HepG2 (cell line): Measurements from ENCODE around the gene ZNF195. TPM values are rescaled to one million over a fixed set of nuclear protein-coding genes. Genes with fewer than 3 reads are reported as not detected.

ENCODE experiments used
- ATAC-seq: fragments of 200-7000 bp; cut with Tn5 transposase; 3 replicates; pipeline ENCODE4 v1.9.1; 2020; ENCODE audit warnings: mild to moderate bottlenecking, moderate library complexity
- BruUV-seq: library from RNA; stranded (reverse); fragments of 400-500 nt; replicated peaks from 2 replicates; lab custom pipeline; 2021; lab: Mats Ljungman, UMichigan
- CTCF ChIA-PET: fragments of 300-600 bp; formaldehyde crosslinking; extraction: SDS; loops from one replicate; lab custom pipeline; 2021; ENCODE audit warnings: low total read pairs, inconsistent platforms, low intra/inter-chr PET ratio; lab: Yijun Ruan, JAX
- POLR2A ChIA-PET: fragments of 350-600 bp; sonication (Branson Sonifier 250); formaldehyde crosslinking; loops from one replicate; lab custom pipeline; 2020; ENCODE audit warnings: antibody characterized with exemption, inconsistent platforms; lab: Yijun Ruan, JAX
- DNase-seq: peaks from one replicate; pipeline ENCODE4 v3.0.0-alpha.2; 2015; ENCODE audit warnings: low spot score
- FAIRE-seq: peaks from 3 replicates; lab custom pipeline; 2011; peaks lifted over from hg19 to GRCh38; lab: Jason Lieb, UNC
- H2AFZ ChIP-seq: one replicate; pipeline ENCODE4 v1.6.1; 2011; ENCODE audit warnings: low read length, inconsistent platforms
- H3K27ac ChIP-seq: fragments of 300-600 bp; 3 replicates; pipeline ENCODE4 v1.8.0; 2011; ENCODE audit warnings: mixed run types, mild to moderate bottlenecking, mixed read lengths, low read length, inconsistent platforms; ENCODE audit not compliant: insufficient read depth; ENCODE audit errors: extremely low read length
- H3K27me3 ChIP-seq, 2 experiments: fragments of 200-600 bp in 1 of 2; 2 replicates in 1 of 2; 3 replicates in 1 of 2; pipeline versions ENCODE4 v1.6.0 to v1.8.0; 2011; ENCODE audit warnings: low read length in 2 of 2, mild to moderate bottlenecking in 2 of 2, moderate library complexity in 2 of 2, inconsistent platforms in 1 of 2; ENCODE audit not compliant: insufficient read depth in 2 of 2, control insufficient read depth in 1 of 2
- H3K36me3 ChIP-seq, 2 experiments: fragments of 200-600 bp in 1 of 2; replicated peaks in 1 of 2; 2 replicates in 1 of 2; 3 replicates in 1 of 2; pipeline versions ENCODE4 v1.5.1 to v1.8.0; 2011; ENCODE audit warnings: low read length in 2 of 2, inconsistent platforms in 1 of 2; ENCODE audit not compliant: insufficient read depth in 2 of 2, control insufficient read depth in 1 of 2
- H3K4me1 ChIP-seq: 2 replicates; pipeline ENCODE4 v1.5.1; 2012; ENCODE audit warnings: low read length, inconsistent platforms; ENCODE audit not compliant: insufficient read depth
- H3K4me2 ChIP-seq: 2 replicates; pipeline ENCODE4 v1.6.0; 2011; ENCODE audit warnings: low read depth, low read length, inconsistent platforms
- H3K4me3 ChIP-seq, 3 experiments: fragments of 200-600 bp in 1 of 3; sonication (generic), shearing (Covaris generic) in 1 of 3; replicated peaks in 1 of 3; 2 replicates each; pipeline ENCODE4 v1.5.1; 2011 to 2016; ENCODE audit warnings: low read length in 3 of 3, inconsistent platforms in 2 of 3, low read depth in 2 of 3, mild to moderate bottlenecking in 2 of 3, control low read depth in 1 of 3, mixed read lengths in 1 of 3; ENCODE audit not compliant: insufficient read depth in 1 of 3
- H3K79me2 ChIP-seq: one replicate; pipeline ENCODE4 v1.6.1; 2011; ENCODE audit warnings: low read length, inconsistent platforms; ENCODE audit not compliant: insufficient read depth
- H3K9ac ChIP-seq: 2 replicates; pipeline ENCODE4 v1.6.0; 2011; ENCODE audit warnings: mild to moderate bottlenecking, low read depth, low read length, inconsistent platforms; ENCODE audit not compliant: insufficient read depth
- H3K9me3 ChIP-seq: 2 replicates; pipeline ENCODE4 v1.5.1; 2012; ENCODE audit warnings: mild to moderate bottlenecking, low read length
- H4K20me1 ChIP-seq: 2 replicates; pipeline ENCODE4 v1.6.0; 2011; ENCODE audit warnings: inconsistent platforms, mild to moderate bottlenecking, low read length, moderate library complexity; ENCODE audit not compliant: insufficient read depth
- ATAD3A ChIP-seq: sonication (generic); formaldehyde crosslinking; IDR thresholded peaks from 2 replicates; pipeline ENCODE4 v1.4.0; 2020; ENCODE audit warnings: missing genetic modification reagents
- SSRP1 ChIP-seq: IDR thresholded peaks from 2 replicates; pipeline ENCODE4 v1.6.1; 2016; ENCODE audit warnings: control low read depth
- ZBTB7A ChIP-seq: sonication (generic); formaldehyde crosslinking; IDR thresholded peaks from 2 replicates; pipeline ENCODE4 v1.8.0; 2022; ENCODE audit warnings: mild to moderate bottlenecking, missing genetic modification reagents
- ZNF274 ChIP-seq: sonication (generic); formaldehyde crosslinking; IDR thresholded peaks from 2 replicates; pipeline ENCODE4 v1.5.1; 2020; ENCODE audit warnings: mild to moderate bottlenecking, missing genetic modification reagents
- WGBS: methylation state at CpG from one replicate; pipeline ENCODE4 v1.1.6; 2017; ENCODE audit warnings: low lambda C conversion rate; 5-methylcytosine and 5-hydroxymethylcytosine counted together
- in situ Hi-C: cut with HindIII; loops from 2 replicates; pipeline ENCODE4 v1.10.0; 2017; ENCODE audit warnings: low pct_unique_long_range_greater_than_20kb; ENCODE audit not compliant: extremely low pct_ligation_motif_present
- intact Hi-C: fragments of 100-400 bp; cut with micrococcal nuclease; formaldehyde crosslinking; loops from one replicate; pipeline ENCODE4 v1.10.0; 2022; ENCODE audit not compliant: unreplicated experiment
- polyA plus RNA-seq, 8 experiments: library from polyadenylated mRNA; depleted of rRNA in 3 of 8; stranded (reverse) in 7 of 8; unstranded in 1 of 8; fragments of >200 nt; fragmentation: Illumina TruSeq in 4 of 8; extraction: Trizol in 4 of 8; gene quantifications; 2 replicates each; pipeline versions ENCODE4 v1.2.1 to v1.2.3, GENCODE V29; 2011 to 2016; ENCODE audit warnings: low read depth in 4 of 8, missing spikeins in 1 of 8, mixed read lengths in 1 of 8; ENCODE audit not compliant: insufficient read depth in 1 of 8
- total RNA-seq, 5 experiments: library from RNA; depleted of rRNA; stranded (reverse); fragments of >200 nt; fragmentation: Illumina TruSeq; extraction: Trizol; gene quantifications; 2 replicates each; pipeline ENCODE4 v1.2.3, GENCODE V29; 2016; ENCODE audit warnings: low read depth in 1 of 5
- TF ChIP-seq, protein P1 (sequence below): sonication (generic); formaldehyde crosslinking; conservative IDR thresholded peaks from 2 replicates; pipeline ENCODE4 v1.8.0; 2022; ENCODE audit warnings: low read depth, missing genetic modification reagents

The ZNF195 gene
- total and polyA plus RNA-seq, 2 of the 13 experiments (the other 11 are each of a cell fraction or from before 2014, with no cell fraction given): 17.3 to 31.4 TPM

DNA sequence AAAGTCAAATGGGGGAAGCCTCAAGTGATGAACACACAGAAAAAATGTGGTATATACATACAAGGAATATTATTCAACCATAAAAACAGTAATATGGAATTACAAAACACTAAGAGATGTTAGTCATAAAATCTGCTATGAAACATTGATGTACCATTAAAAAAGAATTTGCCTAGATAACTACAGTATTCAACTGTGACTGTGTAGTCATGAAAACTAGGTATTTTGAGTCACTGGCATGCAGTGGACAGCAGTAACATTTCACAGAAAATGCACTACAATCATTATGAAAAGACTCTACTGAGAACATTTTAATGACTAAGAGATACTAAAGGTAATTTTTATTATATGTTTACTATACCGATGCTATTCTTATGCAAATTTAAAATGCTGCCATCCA, 11.7 kb downstream of the ZNF195 start:
- peaks cover 21 to 88% of the 10 kb centered on the region in 2 experiments for H3K36me3 ChIP-seq
- H3K27me3 ChIP-seq: no peaks in the 10 kb centered on the region
- CTCF ChIA-PET: no interaction called here
- no peak overlapping the region for H2AFZ ChIP-seq
- H3K9me3 ChIP-seq: peaks cover 33% of the 10 kb centered on the region
- H3K27ac ChIP-seq: no peak overlapping the region
- no peaks in the 10 kb centered on the region for H4K20me1 ChIP-seq
- POLR2A ChIA-PET: no interaction called here
- H3K4me2 ChIP-seq: no peak overlapping the region
- H3K9ac ChIP-seq: no peak overlapping the region
- DNase-seq (no peak), ATAC-seq (no peak), FAIRE-seq (no peak)
- 94% methylated on average over 1 of the region's 1 CpG for WGBS
- peaks cover 9% of the 10 kb centered on the region for H3K79me2 ChIP-seq
- intact Hi-C loops (no loop called here), in situ Hi-C loops (no loop called here)
- no peak overlapping the region for H3K4me3 ChIP-seq
- H3K4me1 ChIP-seq: no peaks in the 10 kb centered on the region
- no peak for TF ChIP-seq ATAD3A (CRISPR knock-in tag)
- BruUV-seq: no TSS peak

DNA sequence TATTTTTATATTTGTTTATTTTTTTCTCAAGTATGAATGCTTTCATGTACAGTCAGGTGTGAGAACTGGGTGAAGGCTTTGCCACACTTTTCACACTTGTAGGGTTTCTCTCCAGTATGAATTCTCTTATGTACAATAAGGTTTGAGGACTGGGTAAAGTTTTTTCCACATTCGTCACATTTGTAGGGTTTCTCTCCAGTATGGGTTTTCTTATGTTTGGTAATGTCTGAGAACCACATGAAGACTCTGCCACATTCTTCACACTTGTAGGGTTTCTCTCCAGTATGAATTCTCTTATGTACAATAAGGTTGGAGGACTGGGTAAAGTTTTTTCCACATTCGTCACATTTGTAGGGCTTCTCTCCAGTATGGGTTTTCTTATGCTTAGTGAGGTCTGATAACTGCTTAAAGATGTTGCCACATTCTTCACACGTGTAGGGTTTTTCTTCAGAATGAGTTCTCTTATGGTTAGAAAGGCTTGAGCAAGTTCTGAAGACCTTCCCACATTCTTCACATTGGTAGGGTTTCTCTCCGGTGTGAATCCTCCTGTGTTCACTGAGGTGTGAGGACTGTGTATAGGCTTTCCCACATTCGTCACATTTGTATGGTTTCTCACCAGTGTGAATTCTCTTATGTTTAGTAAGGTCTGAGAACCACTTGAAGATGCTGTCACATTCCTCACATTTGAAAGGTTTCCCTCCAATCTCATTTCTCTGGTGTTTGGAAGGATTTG, 19.7 kb downstream of the ZNF195 start:
- in situ Hi-C loops (no loop called here), intact Hi-C loops (no loop called here)
- no peak overlapping the region for H3K27ac ChIP-seq
- no peaks in the 10 kb centered on the region for H3K4me1 ChIP-seq
- no peak overlapping the region for H3K4me2 ChIP-seq
- ChIA-PET POLR2A (no interaction called here), CTCF (no interaction called here)
- H3K9me3 ChIP-seq: peaks cover 94% of the 10 kb centered on the region
- H3K9ac ChIP-seq: no peak overlapping the region
- no peaks in the 10 kb centered on the region for H3K79me2 ChIP-seq
- WGBS: 97% methylated on average over 5 of the region's 5 CpGs
- DNase-seq: no peak
- H4K20me1 ChIP-seq: no peaks in the 10 kb centered on the region
- peaks cover 28 to 52% of the 10 kb centered on the region in 2 experiments for H3K36me3 ChIP-seq
- TF ChIP-seq ZBTB7A (no peak), ZNF274 (CRISPR knock-in tag) (peak; percentile 98; the same call in 1 of the 2 replicates), SSRP1 (no peak)
- TF ChIP-seq, protein P1, sequence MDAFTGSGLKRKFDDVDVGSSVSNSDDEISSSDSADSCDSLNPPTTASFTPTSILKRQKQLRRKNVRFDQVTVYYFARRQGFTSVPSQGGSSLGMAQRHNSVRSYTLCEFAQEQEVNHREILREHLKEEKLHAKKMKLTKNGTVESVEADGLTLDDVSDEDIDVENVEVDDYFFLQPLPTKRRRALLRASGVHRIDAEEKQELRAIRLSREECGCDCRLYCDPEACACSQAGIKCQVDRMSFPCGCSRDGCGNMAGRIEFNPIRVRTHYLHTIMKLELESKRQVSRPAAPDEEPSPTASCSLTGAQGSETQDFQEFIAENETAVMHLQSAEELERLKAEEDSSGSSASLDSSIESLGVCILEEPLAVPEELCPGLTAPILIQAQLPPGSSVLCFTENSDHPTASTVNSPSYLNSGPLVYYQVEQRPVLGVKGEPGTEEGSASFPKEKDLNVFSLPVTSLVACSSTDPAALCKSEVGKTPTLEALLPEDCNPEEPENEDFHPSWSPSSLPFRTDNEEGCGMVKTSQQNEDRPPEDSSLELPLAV (CRISPR knock-in tag): no peak
- no peaks in the 10 kb centered on the region for H3K27me3 ChIP-seq
- no peak overlapping the region for H2AFZ ChIP-seq
- no peak for ATAC-seq
- FAIRE-seq: no peak
- no TSS peak for BruUV-seq
- H3K4me3 ChIP-seq: no peak overlapping the region
